Vagina (tissue), 2 donors: ENCODE data around the gene HPD.

Source experiments
- CTCF ChIP-seq, 3 experiments: fragments of 450-650 bp in 2 of 3; fragments of 200-600 bp in 1 of 3; sonication (generic) in 1 of 3; IDR thresholded peaks; one replicate each; pipeline ENCODE4 v1.5.1; 2017 to 2019; ENCODE audit warnings: antibody characterized with exemption in 3 of 3, mild to moderate bottlenecking in 2 of 3, moderate library complexity in 2 of 3
- POLR2AphosphoS5 ChIP-seq, 2 donors: sonication (generic); formaldehyde crosslinking; IDR thresholded peaks; one replicate each; pipeline ENCODE4 v1.9.0; 2017; ENCODE audit warnings: antibody characterized with exemption in 2 of 2, mild to moderate bottlenecking in 2 of 2, low read depth in 1 of 2; ENCODE audit not compliant: insufficient read depth in 1 of 2

- TF ChIP-seq CTCF (IDR thresholded peaks at IDR 0.05): no peak
- no peak for TF ChIP-seq POLR2AphosphoS5 (IDR thresholded peaks at IDR 0.05; ENCODE audit: insufficient read depth in 1 of 2, low read depth in 1 of 2)
Observed at GRCh38 chr12:121793440-121793837, 65.2 kb downstream of the HPD start, which contains the start of gene RHOF.
